ENCODE measurements around the gene TRIM38. TPM values are rescaled to one million over a fixed set of nuclear protein-coding genes. Genes with fewer than 3 reads are reported as not detected.
A peak's percentile ranks its signal among the peaks of the same experiment; 100 is the strongest.
"Not testable (repeated sequence)": the region's sequence is repeated elsewhere in the genome, so short reads cannot be mapped to it uniquely, and the experiment has no call there.

The TRIM38 gene
- total RNA-seq, 4 donors from 2014 or later, result 11.5 to 14.0 (median 12.4) TPM

GRCh38 chr6:25942561-25943147 lies 19.9 kb upstream of the TRIM38 start:
- H3K4me3 ChIP-seq (replicated peaks in 1 of 3), result no peak overlapping the region
- no peaks in the 10 kb centered on the region for H3K9me3 ChIP-seq
- H3K27me3 ChIP-seq, result no peaks in the 10 kb centered on the region
- H3K27ac ChIP-seq, result no peak overlapping the region
- TF ChIP-seq POLR2A (IDR thresholded peaks at IDR 0.05), result no peak
- TF ChIP-seq CTCF (IDR thresholded peaks at IDR 0.05), result peak in 2 of 6 experiments; percentile 26 to 32
- no peaks in the 10 kb centered on the region for H3K36me3 ChIP-seq
- 40 to 48% methylated on average over 3 of the region's 3 CpGs for WGBS, 2 donors
- H3K4me1 ChIP-seq, result no peaks in the 10 kb centered on the region
- DNase-seq, result no peak
- intact Hi-C loops (cut with DNase I), result no loop called here

GRCh38 chr6:25943887-25944286 lies 18.7 kb upstream of the TRIM38 start:
- intact Hi-C loops (cut with DNase I), result no loop called here
- TF ChIP-seq POLR2A (IDR thresholded peaks at IDR 0.05), result no peak
- no peak for TF ChIP-seq CTCF (IDR thresholded peaks at IDR 0.05)
- Histone ChIP-seq H3K4me1 (no peaks in the 10 kb centered on the region), H3K27me3 (no peaks in the 10 kb centered on the region), H3K27ac (no peak overlapping the region), H3K36me3 (no peaks in the 10 kb centered on the region), H3K9me3 (no peaks in the 10 kb centered on the region), H3K4me3 (replicated peaks in 1 of 3) (no peak overlapping the region)
- no peak for DNase-seq
- 92 to 94% methylated on average over 1 of the region's 1 CpG for WGBS, 2 donors

GRCh38 chr6:25944688-25945574 lies 17.7 kb upstream of the TRIM38 start:
- no peak for DNase-seq
- 78 to 84% methylated on average over 8 of the region's 8 CpGs for WGBS, 2 donors
- intact Hi-C loops (cut with DNase I), result no loop called here
- Histone ChIP-seq H3K27ac (no peak overlapping the region), H3K9me3 (no peaks in the 10 kb centered on the region), H3K36me3 (no peaks in the 10 kb centered on the region), H3K4me3 (replicated peaks in 1 of 3) (no peak overlapping the region), H3K27me3 (no peaks in the 10 kb centered on the region), H3K4me1 (no peaks in the 10 kb centered on the region)
- TF ChIP-seq POLR2A (IDR thresholded peaks at IDR 0.05) (no peak), CTCF (IDR thresholded peaks at IDR 0.05) (no peak)

GRCh38 chr6:25945738-25946137 lies 16.9 kb upstream of the TRIM38 start:
- WGBS, 2 donors, result 93 to 94% methylated on average over 3 of the region's 3 CpGs
- H3K36me3 ChIP-seq; H3K4me3 ChIP-seq (replicated peaks in 1 of 3); DNase-seq; H3K4me1 ChIP-seq; H3K9me3 ChIP-seq; H3K27me3 ChIP-seq; intact Hi-C loops (cut with DNase I); H3K27ac ChIP-seq: not testable (repeated sequence)

GRCh38 chr6:25946631-25947030 lies 16.0 kb upstream of the TRIM38 start:
- no peaks in the 10 kb centered on the region for H3K4me1 ChIP-seq
- H3K4me3 ChIP-seq (replicated peaks in 1 of 3), result no peak overlapping the region
- 80 to 84% methylated on average over 2 of the region's 2 CpGs for WGBS, 2 donors
- no peak overlapping the region for H3K27ac ChIP-seq
- TF ChIP-seq POLR2A (IDR thresholded peaks at IDR 0.05), result no peak
- no peak for TF ChIP-seq CTCF (IDR thresholded peaks at IDR 0.05)
- H3K9me3 ChIP-seq, result no peaks in the 10 kb centered on the region
- H3K36me3 ChIP-seq, result no peaks in the 10 kb centered on the region
- no peaks in the 10 kb centered on the region for H3K27me3 ChIP-seq
- DNase-seq, result no peak
- intact Hi-C loops (cut with DNase I), result no loop called here

GRCh38 chr6:25947492-25947891 lies 15.1 kb upstream of the TRIM38 start:
- WGBS, 2 donors, result 92 to 100% methylated on average over 3 of the region's 3 CpGs
- H3K4me1 ChIP-seq; H3K9me3 ChIP-seq; H3K27ac ChIP-seq; H3K27me3 ChIP-seq; H3K36me3 ChIP-seq; DNase-seq; H3K4me3 ChIP-seq (replicated peaks in 1 of 3); intact Hi-C loops (cut with DNase I): not testable (repeated sequence)
